Astrocyte of the spinal cord (primary cell): Measurements from ENCODE around the gene HIVEP3.

ENCODE experiments used
- DNase-seq: peaks from one replicate; pipeline ENCODE4 v3.0.0; 2011; ENCODE audit warnings: low read depth, low spot score
- H3K4me3 ChIP-seq: 2 replicates; pipeline ENCODE4 v1.5.1; 2011; ENCODE audit warnings: low read depth, mild to moderate bottlenecking, low read length, moderate library complexity
- in situ Hi-C: cut with HindIII; loops from 2 replicates; pipeline ENCODE4 v1.10.0; 2017; ENCODE audit warnings: low sequenced_read_pairs
- TF ChIP-seq, protein P1 (sequence below): IDR thresholded peaks from 2 replicates; pipeline ENCODE4 v1.5.1; 2012; ENCODE audit warnings: low read depth, mild to moderate bottlenecking, low read length, inconsistent platforms

Gene HIVEP3

DNA sequence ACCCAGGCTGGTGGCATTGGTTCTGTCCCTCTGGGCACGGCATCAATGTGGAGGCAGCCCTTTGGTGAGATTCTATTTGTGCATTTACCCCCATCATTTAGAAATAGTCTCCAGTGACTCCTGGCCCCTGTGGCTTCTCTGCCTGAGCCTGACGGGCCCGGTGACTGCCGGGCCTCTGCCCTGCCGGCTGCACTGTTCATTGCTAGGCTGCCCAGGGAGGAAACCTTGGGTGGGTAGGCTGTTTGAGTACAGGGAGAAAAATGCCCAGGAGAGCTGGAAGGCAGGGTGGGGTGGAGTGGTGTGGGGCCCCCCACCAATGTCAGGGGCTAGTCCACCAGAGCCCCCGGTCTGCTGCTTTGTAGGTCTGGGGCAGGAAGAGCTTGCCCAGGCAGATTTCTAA, 410.9 kb downstream of the HIVEP3 start:
- no peak overlapping the region for H3K4me3 ChIP-seq
- in situ Hi-C loops: no loop called here
- no peak for DNase-seq
- TF ChIP-seq, protein P1, sequence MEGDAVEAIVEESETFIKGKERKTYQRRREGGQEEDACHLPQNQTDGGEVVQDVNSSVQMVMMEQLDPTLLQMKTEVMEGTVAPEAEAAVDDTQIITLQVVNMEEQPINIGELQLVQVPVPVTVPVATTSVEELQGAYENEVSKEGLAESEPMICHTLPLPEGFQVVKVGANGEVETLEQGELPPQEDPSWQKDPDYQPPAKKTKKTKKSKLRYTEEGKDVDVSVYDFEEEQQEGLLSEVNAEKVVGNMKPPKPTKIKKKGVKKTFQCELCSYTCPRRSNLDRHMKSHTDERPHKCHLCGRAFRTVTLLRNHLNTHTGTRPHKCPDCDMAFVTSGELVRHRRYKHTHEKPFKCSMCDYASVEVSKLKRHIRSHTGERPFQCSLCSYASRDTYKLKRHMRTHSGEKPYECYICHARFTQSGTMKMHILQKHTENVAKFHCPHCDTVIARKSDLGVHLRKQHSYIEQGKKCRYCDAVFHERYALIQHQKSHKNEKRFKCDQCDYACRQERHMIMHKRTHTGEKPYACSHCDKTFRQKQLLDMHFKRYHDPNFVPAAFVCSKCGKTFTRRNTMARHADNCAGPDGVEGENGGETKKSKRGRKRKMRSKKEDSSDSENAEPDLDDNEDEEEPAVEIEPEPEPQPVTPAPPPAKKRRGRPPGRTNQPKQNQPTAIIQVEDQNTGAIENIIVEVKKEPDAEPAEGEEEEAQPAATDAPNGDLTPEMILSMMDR: no peak

DNA sequence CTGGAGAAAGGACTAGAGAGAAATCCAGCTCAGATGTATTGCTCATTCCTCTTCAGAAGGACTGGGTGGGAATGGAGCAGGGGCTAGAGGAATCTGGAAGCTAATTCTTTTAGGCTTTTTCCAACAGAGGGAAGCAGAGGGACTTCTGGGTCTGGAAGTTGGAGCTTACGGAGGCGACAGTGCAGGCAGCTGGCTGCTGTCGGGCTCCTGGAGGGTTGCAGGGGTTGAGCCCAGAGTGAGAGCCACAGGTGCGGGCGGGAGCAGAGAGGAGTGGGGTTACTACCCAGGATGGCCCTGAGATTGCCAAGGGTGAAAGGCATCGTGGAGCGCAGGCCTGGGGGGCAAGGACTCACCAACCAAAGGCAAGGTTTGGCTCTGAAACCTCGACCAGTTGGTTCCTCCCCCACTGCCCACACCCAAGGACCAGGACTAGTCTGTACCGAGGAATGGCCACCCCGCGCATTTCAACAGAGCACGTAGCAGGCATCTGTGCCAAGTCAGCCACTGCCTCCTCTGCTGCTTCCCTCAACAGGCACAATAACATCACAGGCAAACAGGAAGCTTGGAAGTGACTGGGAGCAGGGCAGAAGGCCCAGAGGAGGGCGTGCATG, 411.5 kb downstream of the HIVEP3 start:
- no peak for DNase-seq
- TF ChIP-seq, protein P1: no peak
- no peak overlapping the region for H3K4me3 ChIP-seq
- in situ Hi-C loops: no loop called here

DNA sequence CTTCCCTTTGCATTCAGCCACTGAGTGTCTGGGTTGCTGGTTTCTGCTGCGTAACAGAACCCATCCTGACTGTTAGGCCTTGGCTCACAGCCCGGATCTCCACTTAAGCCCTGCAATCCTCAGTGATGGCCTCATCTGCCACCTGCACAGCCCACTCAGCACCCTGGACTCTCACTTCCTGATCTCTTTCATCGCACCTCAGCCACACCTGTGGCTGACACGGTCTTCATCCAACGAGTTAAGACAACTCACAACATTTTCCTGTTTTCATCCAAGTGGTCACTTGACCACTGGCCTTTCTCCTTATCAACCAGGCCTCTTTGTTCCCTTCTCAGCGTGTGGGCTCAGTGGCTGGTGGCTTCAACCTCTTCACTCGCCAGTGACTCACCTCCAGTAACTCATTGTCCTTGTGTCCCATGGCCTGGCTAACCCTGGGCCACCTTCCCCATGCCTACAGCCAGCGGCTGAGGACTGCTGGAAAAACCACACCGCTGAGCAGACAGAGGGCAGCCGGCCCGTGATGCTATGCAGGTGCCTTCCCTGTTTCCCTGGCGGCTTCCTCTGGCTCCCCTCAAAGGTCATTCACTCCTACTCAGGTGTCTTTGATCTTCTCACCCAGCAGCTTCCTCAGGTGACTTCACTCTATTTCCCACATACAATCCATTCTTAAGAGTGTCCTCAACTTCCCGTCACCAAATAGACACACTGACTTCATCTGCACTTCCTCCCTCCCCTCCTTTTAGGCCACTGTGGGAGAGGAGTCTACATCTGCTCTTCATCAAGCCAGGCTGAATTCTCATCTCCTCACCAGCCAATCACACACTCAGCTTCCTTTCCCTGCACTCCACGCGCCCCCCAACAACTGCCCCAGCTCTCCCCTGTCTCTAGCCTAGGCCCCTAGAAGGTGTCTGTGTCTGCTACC, 414.3 kb downstream of the HIVEP3 start:
- DNase-seq: peak; percentile 55
- H3K4me3 ChIP-seq: no peak overlapping the region
- in situ Hi-C loops: no loop called here
- TF ChIP-seq, protein P1: no peak

DNA sequence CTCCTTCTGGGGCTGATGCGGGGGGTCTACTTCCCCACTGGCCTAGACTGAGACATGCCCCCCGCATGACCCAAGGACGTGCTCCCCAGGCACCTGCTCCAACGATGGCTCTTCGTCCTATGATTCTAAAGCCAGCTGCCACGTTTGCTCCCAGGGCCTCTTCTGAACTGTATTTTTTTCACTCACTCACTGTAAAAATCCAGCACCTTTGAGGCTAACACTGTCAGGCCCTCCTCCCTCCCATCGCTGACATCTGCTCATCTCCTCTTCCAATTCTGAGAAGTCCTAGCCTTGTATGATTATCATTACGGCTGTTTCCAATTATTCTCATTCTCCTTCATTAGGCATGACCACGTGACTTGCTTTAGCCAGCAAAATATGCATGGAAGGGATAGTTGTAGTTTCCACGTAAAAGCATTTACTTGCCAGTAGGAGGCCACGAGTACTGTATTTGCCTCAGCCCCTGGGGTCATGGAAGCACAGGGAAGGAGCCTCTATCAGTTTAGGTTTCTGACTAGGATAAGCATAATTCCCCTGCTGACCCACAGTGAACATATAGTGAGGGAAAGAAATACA, 415.1 kb downstream of the HIVEP3 start:
- no peak overlapping the region for H3K4me3 ChIP-seq
- no peak for DNase-seq
- in situ Hi-C loops: no loop called here
- TF ChIP-seq, protein P1: no peak

DNA sequence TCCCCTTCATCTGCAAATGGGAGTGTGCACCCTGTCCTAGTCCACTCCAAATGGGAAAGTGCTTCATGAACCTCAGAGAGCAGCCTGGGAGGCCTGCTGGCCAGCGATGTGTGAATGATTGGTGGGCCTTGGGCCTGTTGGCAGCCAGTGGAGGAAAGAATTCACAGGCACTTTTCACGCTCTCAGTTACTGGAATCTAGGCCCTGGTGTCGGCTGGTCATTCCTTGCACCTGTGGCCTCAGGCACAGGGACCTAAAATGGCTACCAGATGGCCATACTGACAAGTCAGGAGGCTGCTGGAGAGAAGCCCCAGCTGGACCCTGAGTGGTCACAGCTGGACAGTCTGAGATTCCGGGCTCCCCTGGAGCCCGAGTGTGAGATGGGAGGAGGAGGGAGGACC, 415.8 kb downstream of the HIVEP3 start:
- no peak for DNase-seq
- no peak overlapping the region for H3K4me3 ChIP-seq
- TF ChIP-seq, protein P1: no peak
- in situ Hi-C loops: no loop called here

DNA sequence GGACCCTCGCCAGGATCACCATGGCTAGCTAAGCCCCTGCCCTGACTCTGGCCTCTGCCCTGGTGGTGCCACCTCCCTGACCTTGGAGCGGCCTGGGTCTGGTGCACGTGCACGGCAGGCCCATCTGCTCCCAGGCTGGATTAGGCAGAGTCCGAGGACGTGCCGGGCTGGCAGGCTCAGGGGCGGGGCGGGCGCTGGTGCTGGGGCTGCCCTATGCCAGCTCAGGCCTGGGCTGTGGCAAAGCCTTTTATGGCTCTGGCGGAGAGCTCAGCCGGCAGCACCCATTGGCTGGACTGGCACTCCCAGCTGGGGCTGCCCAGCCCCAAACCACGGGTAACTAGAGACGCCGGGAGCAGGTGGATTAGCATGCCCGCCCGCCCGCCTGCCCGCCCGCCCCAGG, 417.1 kb downstream of the HIVEP3 start:
- no peak overlapping the region for H3K4me3 ChIP-seq
- TF ChIP-seq, protein P1: no peak
- DNase-seq: no peak
- in situ Hi-C loops: no loop called here
